AG09309 (cell line): Measurements from ENCODE around the gene UBQLN1.

ENCODE experiments used
- DNase-seq: peaks from one replicate; pipeline ENCODE4 v3.0.0-alpha.2; 2010; ENCODE audit warnings: low read depth
- H3K4me3 ChIP-seq: 2 replicates; pipeline ENCODE4 v1.5.1; 2011; ENCODE audit warnings: mild to moderate bottlenecking, low read depth, low read length, moderate library complexity; ENCODE audit not compliant: control insufficient read depth
- CTCF ChIP-seq: IDR thresholded peaks from 2 replicates; pipeline ENCODE4 v1.5.1; 2011; ENCODE audit warnings: mild to moderate bottlenecking, low read depth, low read length, inconsistent platforms; ENCODE audit not compliant: insufficient read depth, control insufficient read depth; ENCODE audit errors: missing control alignments

UBQLN1 gene

GRCh38 chr9:83691492-83691891 lies 16.3 kb downstream of the UBQLN1 start:
- TF ChIP-seq CTCF, result no peak
- DNase-seq, result no peak
- H3K4me3 ChIP-seq, result no peak overlapping the region

- no peak for DNase-seq
- no peak for TF ChIP-seq CTCF
- no peak overlapping the region for H3K4me3 ChIP-seq
Observed at GRCh38 chr9:83688921-83689320, 18.8 kb downstream of the UBQLN1 start.

GRCh38 chr9:83681490-83681889 lies 26.3 kb downstream of the UBQLN1 start:
- no peak for DNase-seq
- H3K4me3 ChIP-seq, result no peak overlapping the region
- TF ChIP-seq CTCF, result no peak

- no peak for DNase-seq
- TF ChIP-seq CTCF, result no peak
- H3K4me3 ChIP-seq, result no peak overlapping the region
Observed at GRCh38 chr9:83680233-83680632, 27.5 kb downstream of the UBQLN1 start.

GRCh38 chr9:83677596-83677995 lies 30.2 kb downstream of the UBQLN1 start:
- H3K4me3 ChIP-seq, result no peak overlapping the region
- no peak for TF ChIP-seq CTCF
- no peak for DNase-seq

GRCh38 chr9:83675466-83675865 lies 32.3 kb downstream of the UBQLN1 start:
- DNase-seq, result no peak
- no peak for TF ChIP-seq CTCF

GRCh38 chr9:83671451-83671850 lies 36.3 kb downstream of the UBQLN1 start:
- no peak for DNase-seq
- no peak for TF ChIP-seq CTCF
- H3K4me3 ChIP-seq, result no peak overlapping the region

More at GRCh38 chr9:83675466-83675865, 32.3 kb downstream of the UBQLN1 start:
- no peak overlapping the region for H3K4me3 ChIP-seq
